Keratinocyte (primary cell): ENCODE results near the gene CCDC28B. TPM values are rescaled to one million over a fixed set of nuclear protein-coding genes. Genes with fewer than 3 reads are reported as not detected.

Source experiments
- DNase-seq: peaks from one replicate; pipeline ENCODE4 v3.0.0-alpha.2; 2011; ENCODE audit warnings: low read depth, missing footprints, low spot score
- FAIRE-seq: peaks from 2 replicates; lab custom pipeline; 2011; peaks lifted over from hg19 to GRCh38; lab: Jason Lieb, UNC
- H2AFZ ChIP-seq: 2 replicates; pipeline ENCODE4 v1.6.0; 2012; ENCODE audit warnings: low read length, control low read depth, inconsistent platforms; ENCODE audit not compliant: control insufficient read depth
- H3K27ac ChIP-seq: 2 replicates; pipeline ENCODE4 v1.5.1; 2011; ENCODE audit warnings: low read length; ENCODE audit not compliant: control insufficient read depth, insufficient read depth
- H3K27me3 ChIP-seq: 3 replicates; pipeline ENCODE4 v1.6.0; 2011; ENCODE audit warnings: low read length; ENCODE audit not compliant: control insufficient read depth, insufficient read depth; ENCODE audit errors: extremely low read depth
- H3K36me3 ChIP-seq, 2 experiments: 2 replicates in 1 of 2; 3 replicates in 1 of 2; pipeline ENCODE4 v1.5.1; 2011; ENCODE audit warnings: low read length in 2 of 2, mild to moderate bottlenecking in 1 of 2; ENCODE audit not compliant: control insufficient read depth in 2 of 2, insufficient read depth in 2 of 2; ENCODE audit errors: extremely low read depth in 1 of 2
- H3K4me1 ChIP-seq: 3 replicates; pipeline ENCODE4 v1.5.1; 2011; ENCODE audit warnings: low read length; ENCODE audit not compliant: control insufficient read depth, insufficient read depth; ENCODE audit errors: extremely low read depth
- H3K4me2 ChIP-seq: 3 replicates; pipeline ENCODE4 v1.6.0; 2011; ENCODE audit warnings: low read depth, low read length; ENCODE audit not compliant: control insufficient read depth, insufficient read depth; ENCODE audit errors: extremely low read depth
- H3K4me3 ChIP-seq, 3 experiments: fragments of 200-600 bp in 1 of 3; sonication (generic) in 1 of 3; 2 replicates in 2 of 3; 3 replicates in 1 of 3; pipeline ENCODE4 v1.5.1; 2011 to 2016; ENCODE audit warnings: low read length in 3 of 3, mild to moderate bottlenecking in 3 of 3, control low read depth in 2 of 3, inconsistent platforms in 1 of 3, low read depth in 1 of 3, mixed read lengths in 1 of 3, mixed run types in 1 of 3, moderate library complexity in 1 of 3; ENCODE audit not compliant: control insufficient read depth in 2 of 3, insufficient read depth in 2 of 3; ENCODE audit errors: extremely low read depth in 1 of 3
- H3K79me2 ChIP-seq: 2 replicates; pipeline ENCODE4 v1.6.0; 2012; ENCODE audit warnings: low read length; ENCODE audit not compliant: control insufficient read depth, insufficient read depth
- H3K9ac ChIP-seq: 3 replicates; pipeline ENCODE4 v1.6.0; 2011; ENCODE audit warnings: low read length; ENCODE audit not compliant: control insufficient read depth, insufficient read depth; ENCODE audit errors: extremely low read depth
- H3K9me1 ChIP-seq: 3 replicates; pipeline ENCODE4 v1.6.0; 2011; ENCODE audit warnings: low read length; ENCODE audit not compliant: control insufficient read depth, insufficient read depth; ENCODE audit errors: extremely low read depth
- H3K9me3 ChIP-seq: 2 replicates; pipeline ENCODE4 v1.5.1; 2012; ENCODE audit warnings: low read depth, low read length; ENCODE audit not compliant: control insufficient read depth
- H4K20me1 ChIP-seq: 3 replicates; pipeline ENCODE4 v1.6.0; 2011; ENCODE audit warnings: low read length; ENCODE audit not compliant: control insufficient read depth, insufficient read depth; ENCODE audit errors: extremely low read depth
- EZH2 ChIP-seq: IDR thresholded peaks from one replicate; pipeline ENCODE4 v1.6.1; 2012; ENCODE audit warnings: inconsistent platforms, mild to moderate bottlenecking, low read length, moderate library complexity
- dilution Hi-C: fragments of 300-500 bp; cut with MboI; formaldehyde crosslinking; loops from one replicate; pipeline ENCODE4 v1.7.0; 2020; ENCODE audit warnings: low sequenced_read_pairs; ENCODE audit not compliant: extremely low pct_ligation_motif_present
- polyA plus RNA-seq, 5 experiments: library from polyadenylated mRNA; depleted of rRNA in 3 of 5; stranded (reverse) in 3 of 5; stranded (forward) in 1 of 5; unstranded in 1 of 5; fragments of >200 nt; gene quantifications; 1 replicate in 1 of 5; 2 replicates in 3 of 5; 3 replicates in 1 of 5; pipeline versions ENCODE4 v1.2.1 to v1.2.3, GENCODE V29; 2011 to 2012; ENCODE audit warnings: missing spikeins in 2 of 5, low read depth in 1 of 5, low replicate concordance in 1 of 5
- TF ChIP-seq, protein P1 (sequence below), 3 experiments: IDR thresholded peaks in 1 of 3; conservative IDR thresholded peaks in 1 of 3; optimal IDR thresholded peaks in 1 of 3; 2 replicates in 2 of 3; 3 replicates in 1 of 3; pipeline versions ENCODE3 to v1.5.1; 2011; ENCODE audit warnings: low read length in 3 of 3, mild to moderate bottlenecking in 3 of 3, moderate library complexity in 2 of 3, control low read depth in 1 of 3, inconsistent platforms in 1 of 3; ENCODE audit not compliant: insufficient read depth in 2 of 3; ENCODE audit errors: extremely low read depth in 1 of 3

Gene CCDC28B
- polyA plus RNA-seq, 1 donor (not counting 4 experiments of a cell fraction or from before 2014, with no cell fraction given) = 3.6 TPM

DNA sequence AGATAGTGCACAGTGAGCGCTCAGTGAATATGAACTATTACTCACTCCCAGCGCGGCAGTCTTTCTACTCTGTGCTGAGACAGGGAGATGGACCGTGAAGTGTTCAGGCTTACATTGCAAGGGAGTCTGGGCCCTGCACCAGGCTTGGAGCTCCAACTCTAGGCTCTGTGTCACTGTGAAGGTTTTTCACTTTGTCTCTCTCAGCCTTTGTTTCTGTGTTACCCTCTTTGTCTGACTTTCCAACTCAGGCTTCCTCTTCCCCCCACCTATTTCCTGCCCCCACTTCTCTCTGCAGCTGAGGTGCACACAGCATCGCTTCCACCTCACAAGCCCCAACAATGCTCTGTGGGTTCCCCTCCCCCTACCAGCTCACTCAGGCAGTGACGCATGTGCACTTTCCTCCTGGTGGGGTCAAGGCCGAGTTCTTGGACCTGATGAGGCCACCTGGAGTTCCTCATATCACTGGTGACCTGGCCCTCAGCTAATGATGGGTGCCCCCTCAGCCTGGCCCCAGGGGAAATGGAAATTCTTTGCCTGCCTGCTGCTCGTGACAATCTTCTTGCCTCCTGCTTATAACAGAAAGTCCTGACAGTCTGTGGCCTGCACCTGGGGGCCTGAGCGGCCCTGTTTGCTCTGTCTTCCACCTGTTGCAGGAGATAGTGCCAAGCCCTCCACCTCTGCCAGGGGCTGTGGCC, 49.6 kb downstream of the CCDC28B start:
- dilution Hi-C loops = no loop called here
- no peaks in the 10 kb centered on the region for H4K20me1 ChIP-seq
- TF ChIP-seq EZH2 = no peak
- TF ChIP-seq, protein P1, sequence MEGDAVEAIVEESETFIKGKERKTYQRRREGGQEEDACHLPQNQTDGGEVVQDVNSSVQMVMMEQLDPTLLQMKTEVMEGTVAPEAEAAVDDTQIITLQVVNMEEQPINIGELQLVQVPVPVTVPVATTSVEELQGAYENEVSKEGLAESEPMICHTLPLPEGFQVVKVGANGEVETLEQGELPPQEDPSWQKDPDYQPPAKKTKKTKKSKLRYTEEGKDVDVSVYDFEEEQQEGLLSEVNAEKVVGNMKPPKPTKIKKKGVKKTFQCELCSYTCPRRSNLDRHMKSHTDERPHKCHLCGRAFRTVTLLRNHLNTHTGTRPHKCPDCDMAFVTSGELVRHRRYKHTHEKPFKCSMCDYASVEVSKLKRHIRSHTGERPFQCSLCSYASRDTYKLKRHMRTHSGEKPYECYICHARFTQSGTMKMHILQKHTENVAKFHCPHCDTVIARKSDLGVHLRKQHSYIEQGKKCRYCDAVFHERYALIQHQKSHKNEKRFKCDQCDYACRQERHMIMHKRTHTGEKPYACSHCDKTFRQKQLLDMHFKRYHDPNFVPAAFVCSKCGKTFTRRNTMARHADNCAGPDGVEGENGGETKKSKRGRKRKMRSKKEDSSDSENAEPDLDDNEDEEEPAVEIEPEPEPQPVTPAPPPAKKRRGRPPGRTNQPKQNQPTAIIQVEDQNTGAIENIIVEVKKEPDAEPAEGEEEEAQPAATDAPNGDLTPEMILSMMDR (optimal IDR thresholded peaks at IDR 0.05 in 1 of 3, IDR thresholded peaks at IDR 0.05 in 1 of 3, conservative IDR thresholded peaks at IDR 0.05 in 1 of 3; ENCODE audit: extremely low read depth in 1 of 3, insufficient read depth in 2 of 3, low read length in 3 of 3) = no peak
- H3K27ac ChIP-seq = no peak overlapping the region
- no peaks in the 10 kb centered on the region for H3K9me1 ChIP-seq
- DNase-seq (no peak), FAIRE-seq (no peak)
- no peaks in the 10 kb centered on the region for H3K36me3 ChIP-seq
- peak overlapping the region; percentile 32 for H2AFZ ChIP-seq
- no peaks in the 10 kb centered on the region for H3K79me2 ChIP-seq
- no peaks in the 10 kb centered on the region for H3K27me3 ChIP-seq
- peaks cover 17% of the 10 kb centered on the region for H3K4me1 ChIP-seq
- no peak overlapping the region for H3K9ac ChIP-seq
- H3K4me2 ChIP-seq = peak overlapping the region; percentile 8
- H3K4me3 ChIP-seq = no peak overlapping the region
- no peaks in the 10 kb centered on the region for H3K9me3 ChIP-seq

DNA sequence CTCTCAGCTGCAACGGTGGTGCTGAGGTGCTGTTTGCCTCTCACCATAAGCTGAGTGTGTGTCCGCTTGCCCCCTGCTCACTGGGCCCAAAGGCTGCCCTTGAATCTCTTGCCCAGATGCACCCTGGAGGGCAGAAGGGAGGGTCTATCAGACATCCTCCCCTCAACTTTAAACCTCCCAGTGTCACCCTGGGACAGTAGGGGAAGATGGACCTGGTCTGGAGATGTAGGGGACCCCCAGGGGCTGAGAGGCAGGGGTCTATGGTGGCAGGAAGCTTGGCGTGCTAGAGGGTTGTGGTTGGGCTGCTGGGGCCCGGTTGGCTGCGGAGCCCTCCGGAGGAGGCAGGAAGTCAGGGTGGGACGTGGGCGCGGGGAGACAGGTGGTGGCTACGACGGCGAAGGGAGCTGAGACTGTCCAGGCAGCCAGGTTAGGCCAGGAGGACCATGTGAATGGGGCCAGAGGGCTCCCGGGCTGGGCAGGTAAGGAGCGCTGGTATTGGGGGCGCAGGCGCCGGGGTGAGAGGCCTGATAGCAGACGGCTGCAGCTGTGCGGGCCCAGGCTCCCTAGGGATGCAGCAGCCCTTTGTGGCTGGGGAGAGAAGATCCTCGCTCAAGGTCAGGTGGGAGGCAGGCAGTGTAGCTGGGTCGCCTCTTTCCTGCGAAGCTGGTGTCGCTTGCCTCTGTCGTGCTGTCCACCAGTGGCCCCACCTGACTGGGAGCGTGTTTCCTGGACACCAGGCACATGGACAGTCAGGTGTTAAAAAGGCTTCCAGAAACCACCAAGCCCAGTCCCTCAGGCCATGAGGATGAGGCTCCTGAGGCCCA, 50.7 kb downstream of the CCDC28B start, which contains the start of gene LCK:
TSS of gene LCK (plus strand) at position 373 of the 824 bp plus-strand sequence. CDS start 23,065 bp downstream, outside the sequence.
- H3K9ac ChIP-seq = no peak within 1 kb of the TSS
- DNase-seq = no peak
- no peak for FAIRE-seq
- H3K27me3 ChIP-seq = no peaks in the 10 kb centered on the region
- H2AFZ ChIP-seq = no peak within 1 kb of the TSS
- H3K9me1 ChIP-seq = no peaks in the 10 kb centered on the region
- no peaks in the 10 kb centered on the region for H3K79me2 ChIP-seq
- H3K27ac ChIP-seq = no peak within 1 kb of the TSS
- no peaks in the 10 kb centered on the region for H4K20me1 ChIP-seq
- dilution Hi-C loops = no loop called here
- H3K9me3 ChIP-seq = no peaks in the 10 kb centered on the region
- H3K36me3 ChIP-seq = no peaks in the 10 kb centered on the region
- peaks cover 17% of the 10 kb centered on the region for H3K4me1 ChIP-seq
- no peak within 1 kb of the TSS for H3K4me2 ChIP-seq
- H3K4me3 ChIP-seq = no peak within 1 kb of the TSS
- no peak for TF ChIP-seq EZH2
- TF ChIP-seq, protein P1 (optimal IDR thresholded peaks at IDR 0.05 in 1 of 3, IDR thresholded peaks at IDR 0.05 in 1 of 3, conservative IDR thresholded peaks at IDR 0.05 in 1 of 3; ENCODE audit: extremely low read depth in 1 of 3, insufficient read depth in 2 of 3, low read length in 3 of 3) = no peak

Other genes with a start within 250 kb of the CCDC28B start
- gene KHDRBS1, start 186.7 kb upstream of the CCDC28B start, polyA plus RNA-seq = 23.1 to 74.9 TPM (median 54.7 TPM) in 3 replicates
- 6.8 to 11.7 TPM (median 7.3 TPM) in 3 replicates for gene TMEM39B, start 127.7 kb upstream of the CCDC28B start, polyA plus RNA-seq
- 34.6 to 43.1 TPM (median 42.6 TPM) in 3 replicates for gene KPNA6, start 92.5 kb upstream of the CCDC28B start, polyA plus RNA-seq
- 17.1 to 35.8 TPM (median 20.0 TPM) in 3 replicates for gene TXLNA, start 20.9 kb upstream of the CCDC28B start, polyA plus RNA-seq
- 1.2 to 2.3 TPM (median 1.5 TPM) in 3 replicates for gene IQCC, start 5.1 kb downstream of the CCDC28B start, polyA plus RNA-seq
- gene DCDC2B, start 8.5 kb downstream of the CCDC28B start, polyA plus RNA-seq = not detected in 3 replicates
- gene TMEM234, start 21.8 kb downstream of the CCDC28B start, polyA plus RNA-seq = 14.4 to 20.1 TPM (median 16.9 TPM) in 3 replicates
- 319 to 655 TPM (median 388 TPM) in 3 replicates for gene EIF3I, start 21.8 kb downstream of the CCDC28B start, polyA plus RNA-seq
- gene FAM167B, start 46.6 kb downstream of the CCDC28B start, polyA plus RNA-seq = 0.06 to 0.07 TPM in 2 of 3 replicates, not detected in the other
- 0.10 to 0.31 TPM (median 0.16 TPM) in 3 replicates for gene LCK, start 50.7 kb downstream of the CCDC28B start, polyA plus RNA-seq
- 159 to 198 TPM (median 170 TPM) in 3 replicates for gene HDAC1, start 91.5 kb downstream of the CCDC28B start, polyA plus RNA-seq
- 8.5 to 23.8 TPM (median 11.6 TPM) in 3 replicates for gene MARCKSL1, start 135.6 kb downstream of the CCDC28B start, polyA plus RNA-seq
- gene FAM229A, start 161.9 kb downstream of the CCDC28B start, polyA plus RNA-seq = 0.50 to 2.4 TPM (median 1.1 TPM) in 3 replicates
- gene TSSK3, start 161.9 kb downstream of the CCDC28B start, polyA plus RNA-seq = 0.05 to 0.16 TPM (median 0.14 TPM) in 3 replicates
- 37.1 to 51.8 TPM (median 38.1 TPM) in 3 replicates for gene BSDC1, start 193.8 kb downstream of the CCDC28B start, polyA plus RNA-seq